AG09309 (cell line): Measurements from ENCODE around the gene TFDP3.
A peak's percentile ranks its signal among the peaks of the same experiment; 100 is the strongest.

Experiments used
- DNase-seq: peaks from one replicate; pipeline ENCODE4 v3.0.0-alpha.2; 2010; ENCODE audit warnings: low read depth
- H3K4me3 ChIP-seq: 2 replicates; pipeline ENCODE4 v1.5.1; 2011; ENCODE audit warnings: mild to moderate bottlenecking, low read depth, low read length, moderate library complexity; ENCODE audit not compliant: control insufficient read depth
- TF ChIP-seq, protein P1 (sequence below): IDR thresholded peaks from 2 replicates; pipeline ENCODE4 v1.5.1; 2011; ENCODE audit warnings: mild to moderate bottlenecking, low read depth, low read length, inconsistent platforms; ENCODE audit not compliant: insufficient read depth, control insufficient read depth; ENCODE audit errors: missing control alignments

TFDP3 gene

GRCh38 chrX:133179500-133179899, 38.7 kb downstream of the TFDP3 start:
- no peak overlapping the region for H3K4me3 ChIP-seq
- no peak for DNase-seq
- TF ChIP-seq, protein P1, sequence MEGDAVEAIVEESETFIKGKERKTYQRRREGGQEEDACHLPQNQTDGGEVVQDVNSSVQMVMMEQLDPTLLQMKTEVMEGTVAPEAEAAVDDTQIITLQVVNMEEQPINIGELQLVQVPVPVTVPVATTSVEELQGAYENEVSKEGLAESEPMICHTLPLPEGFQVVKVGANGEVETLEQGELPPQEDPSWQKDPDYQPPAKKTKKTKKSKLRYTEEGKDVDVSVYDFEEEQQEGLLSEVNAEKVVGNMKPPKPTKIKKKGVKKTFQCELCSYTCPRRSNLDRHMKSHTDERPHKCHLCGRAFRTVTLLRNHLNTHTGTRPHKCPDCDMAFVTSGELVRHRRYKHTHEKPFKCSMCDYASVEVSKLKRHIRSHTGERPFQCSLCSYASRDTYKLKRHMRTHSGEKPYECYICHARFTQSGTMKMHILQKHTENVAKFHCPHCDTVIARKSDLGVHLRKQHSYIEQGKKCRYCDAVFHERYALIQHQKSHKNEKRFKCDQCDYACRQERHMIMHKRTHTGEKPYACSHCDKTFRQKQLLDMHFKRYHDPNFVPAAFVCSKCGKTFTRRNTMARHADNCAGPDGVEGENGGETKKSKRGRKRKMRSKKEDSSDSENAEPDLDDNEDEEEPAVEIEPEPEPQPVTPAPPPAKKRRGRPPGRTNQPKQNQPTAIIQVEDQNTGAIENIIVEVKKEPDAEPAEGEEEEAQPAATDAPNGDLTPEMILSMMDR: no peak

- no peak for DNase-seq
- TF ChIP-seq, protein P1: no peak
These were observed 41.0 kb downstream of the TFDP3 start for GRCh38 chrX:133177202-133177601.

GRCh38 chrX:133175605-133176004, 42.5 kb downstream of the TFDP3 start:
- TF ChIP-seq, protein P1: no peak
- no peak overlapping the region for H3K4me3 ChIP-seq
- DNase-seq: no peak

More at GRCh38 chrX:133177202-133177601, 41.0 kb downstream of the TFDP3 start:
- no peak overlapping the region for H3K4me3 ChIP-seq

GRCh38 chrX:133175162-133175561, 43.0 kb downstream of the TFDP3 start:
- DNase-seq: no peak
- TF ChIP-seq, protein P1: no peak

GRCh38 chrX:133171962-133172708, 46.0 kb downstream of the TFDP3 start:
- DNase-seq: no peak
- TF ChIP-seq, protein P1: peak; percentile 15
- no peak overlapping the region for H3K4me3 ChIP-seq

More at GRCh38 chrX:133175162-133175561, 43.0 kb downstream of the TFDP3 start:
- H3K4me3 ChIP-seq: no peak overlapping the region
